GM18951 (cell line): ENCODE data around the gene EEFSEC.

ENCODE experiments used
- POLR2A ChIP-seq: IDR thresholded peaks from 4 replicates; pipeline ENCODE4 v1.6.1; 2011; ENCODE audit warnings: mild to moderate bottlenecking; ENCODE audit not compliant: insufficient read length, insufficient read depth; ENCODE audit errors: extremely low read depth
- in situ Hi-C: fragments of 300-500 bp; cut with MboI; formaldehyde crosslinking; loops from one replicate; pipeline ENCODE4 v1.12.0; 2022; ENCODE audit warnings: low sequenced_read_pairs, mixed read lengths, inconsistent platforms; ENCODE audit not compliant: unreplicated experiment

EEFSEC gene

DNA sequence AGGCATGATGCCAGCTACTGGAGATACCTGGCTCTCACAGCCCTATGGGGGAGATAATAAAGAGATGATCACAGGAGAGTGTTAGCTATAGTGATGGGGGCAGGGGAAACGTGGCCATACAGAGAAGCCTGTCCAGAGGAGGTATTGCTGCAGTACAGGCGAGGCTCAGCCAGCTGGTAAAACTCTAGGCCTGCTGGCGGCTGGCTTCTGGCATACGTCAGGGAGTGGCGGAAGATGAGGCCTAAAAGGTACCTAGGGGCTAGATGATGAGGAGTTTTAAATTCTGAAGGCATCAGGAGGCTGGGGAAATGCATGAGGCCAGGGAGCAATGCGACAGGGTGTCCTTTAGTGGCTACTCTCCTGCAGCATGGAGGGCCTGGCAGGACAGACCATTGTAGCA is 110.7 kb downstream of the EEFSEC start:
- in situ Hi-C loops, result no loop called here
- no peak for TF ChIP-seq POLR2A

- in situ Hi-C loops, result no loop called here
- TF ChIP-seq POLR2A, result no peak
Measured at GRCh38 chr3:128266453-128266852, 113.2 kb downstream of the EEFSEC start.

GRCh38 chr3:128267541-128267940 is 114.3 kb downstream of the EEFSEC start:
- in situ Hi-C loops, result no loop called here
- TF ChIP-seq POLR2A, result no peak

DNA sequence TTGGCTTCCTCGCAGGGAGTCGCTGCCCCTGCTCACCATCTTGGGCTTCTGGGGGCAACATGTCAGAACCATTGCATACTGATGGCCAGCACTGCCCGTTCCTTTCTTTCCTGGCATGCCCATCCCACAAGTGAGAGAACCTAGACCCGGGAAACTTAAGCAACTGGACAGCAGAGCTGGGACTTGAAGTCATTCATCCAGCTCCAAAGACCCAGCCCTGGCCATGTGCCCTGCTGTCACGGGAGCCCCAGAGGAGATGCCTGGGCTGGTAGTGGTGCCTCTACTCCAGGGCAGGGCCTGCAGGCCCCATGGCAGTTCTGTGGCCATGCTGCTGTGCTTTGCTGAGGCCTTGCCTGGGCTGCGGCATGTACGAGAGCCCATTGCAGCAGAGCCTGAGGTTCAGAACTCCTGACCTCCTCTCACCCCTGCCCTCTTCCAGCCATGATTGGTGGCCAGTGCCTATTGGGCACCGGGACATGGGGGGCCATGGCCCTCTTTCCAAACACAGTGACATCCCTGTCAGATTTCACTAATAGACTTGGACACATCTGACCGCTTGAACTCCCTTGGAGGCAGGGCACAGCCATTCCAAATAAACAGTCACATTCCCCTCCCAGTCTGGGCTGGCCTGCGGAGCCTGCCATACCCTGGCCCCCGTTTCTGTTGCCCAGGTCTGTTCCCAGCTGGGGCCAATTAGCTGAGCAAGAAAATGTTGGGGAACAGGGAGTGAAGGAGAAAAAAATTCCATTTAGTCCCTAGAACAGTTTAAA is 115.9 kb downstream of the EEFSEC start:
- TF ChIP-seq POLR2A, result no peak
- in situ Hi-C loops, result no loop called here

GRCh38 chr3:128269796-128270195 is 116.5 kb downstream of the EEFSEC start:
- in situ Hi-C loops, result no loop called here
- no peak for TF ChIP-seq POLR2A

DNA sequence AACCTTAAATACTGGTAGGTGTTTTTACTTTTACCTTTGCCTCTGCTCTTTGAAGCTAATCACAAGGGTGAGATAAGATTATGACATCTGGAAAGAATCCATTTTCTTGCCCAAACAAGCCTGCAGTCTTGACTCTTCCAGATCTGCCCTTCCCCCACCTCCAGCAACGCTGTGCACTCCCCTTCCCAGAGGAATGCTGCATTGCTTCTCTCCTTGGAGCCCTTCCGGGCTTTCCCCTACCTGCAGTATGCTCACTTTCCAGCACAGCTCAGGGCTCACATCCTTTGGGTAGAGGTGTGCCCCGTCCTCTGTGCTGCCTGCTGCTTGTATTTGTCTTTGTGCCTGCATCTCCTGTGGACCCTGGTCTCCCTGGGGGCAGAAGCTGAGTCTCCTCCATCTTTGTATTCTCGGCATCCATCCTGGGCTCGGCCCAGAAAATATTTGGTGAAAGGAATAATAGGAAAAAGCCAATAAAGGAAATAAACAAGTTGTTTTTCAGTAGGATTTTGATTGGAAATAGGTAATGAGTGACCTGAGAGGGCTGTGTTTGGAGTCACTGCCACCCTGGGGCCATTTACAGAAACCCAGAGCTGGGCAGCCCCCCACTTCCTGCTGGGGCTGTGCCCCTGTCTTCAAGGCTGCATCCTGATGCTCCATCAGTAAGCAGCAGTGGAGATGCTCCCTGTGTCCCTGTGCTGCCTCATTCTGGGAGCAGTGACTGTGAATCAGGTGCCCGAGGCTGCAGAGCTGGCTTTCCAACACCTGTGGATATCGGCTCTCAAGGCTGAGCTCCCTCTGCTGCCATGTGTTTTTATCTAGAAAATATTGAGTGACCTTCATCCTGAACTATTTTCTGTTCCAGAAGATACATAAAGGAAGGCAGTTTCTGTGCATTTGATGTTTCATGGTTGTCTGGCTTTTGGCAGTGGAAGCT is 117.5 kb downstream of the EEFSEC start:
- TF ChIP-seq POLR2A, result no peak
- in situ Hi-C loops, result no loop called here

- in situ Hi-C loops, result no loop called here
- no peak for TF ChIP-seq POLR2A
Measured at GRCh38 chr3:128271536-128272332, 118.5 kb downstream of the EEFSEC start.

DNA sequence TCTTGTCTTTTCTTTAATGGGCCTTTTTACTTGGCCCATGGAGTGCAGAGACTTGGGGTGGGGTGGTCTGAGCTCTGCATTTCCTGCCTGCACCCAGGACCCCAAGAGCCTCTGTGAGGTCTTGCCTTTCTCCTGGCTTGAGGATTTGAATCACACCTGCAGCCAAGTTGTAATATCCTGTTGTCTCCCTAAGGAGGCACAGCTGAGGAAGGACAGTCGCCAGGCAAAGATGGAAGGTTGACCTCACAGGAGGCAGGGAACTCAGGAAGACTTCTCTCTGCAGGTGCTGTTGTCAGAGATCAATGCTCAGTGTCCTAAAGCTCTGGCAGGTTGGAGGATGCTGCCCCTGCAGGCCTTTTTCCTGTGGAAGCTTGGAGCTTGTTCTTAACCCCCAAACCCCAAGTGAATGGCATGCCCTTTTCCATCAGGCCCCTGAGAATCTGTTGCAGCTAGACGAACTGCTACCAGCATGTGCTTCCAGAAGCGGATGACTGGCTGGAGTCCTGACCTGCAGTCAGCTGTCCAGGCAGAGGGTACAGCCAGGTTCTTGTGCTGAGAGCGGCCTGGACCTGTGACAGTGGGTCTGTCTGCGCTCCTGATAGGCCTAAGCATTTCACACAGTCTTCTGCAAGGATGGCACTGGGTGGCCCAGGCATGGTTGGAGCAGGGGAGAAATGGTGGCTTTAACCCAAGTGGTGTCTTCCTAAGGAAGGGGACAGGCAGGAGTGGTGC is 120.0 kb downstream of the EEFSEC start:
- in situ Hi-C loops, result no loop called here
- TF ChIP-seq POLR2A, result no peak

- in situ Hi-C loops, result no loop called here
- TF ChIP-seq POLR2A, result no peak
Measured at GRCh38 chr3:128273841-128274573, 120.7 kb downstream of the EEFSEC start.

DNA sequence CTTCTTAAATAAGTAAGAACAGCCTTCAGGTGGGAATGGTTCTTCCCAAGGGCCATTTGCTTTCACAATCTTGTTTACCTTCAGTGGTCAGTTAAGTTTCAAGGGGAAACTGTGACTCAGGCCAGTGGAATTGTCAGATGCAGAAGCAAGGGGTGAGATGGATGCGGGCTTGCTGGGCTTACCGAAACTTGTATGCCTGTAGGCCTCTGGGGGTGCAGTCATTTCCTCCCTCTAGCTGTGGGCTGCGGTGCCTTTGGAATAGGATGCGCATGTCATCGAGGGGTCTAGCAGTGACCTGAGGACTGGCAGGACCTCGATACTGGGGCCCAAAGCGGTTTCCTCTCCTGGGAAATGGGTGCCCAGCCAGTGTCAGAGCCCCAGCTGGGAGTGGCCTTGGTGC is 121.6 kb downstream of the EEFSEC start:
- in situ Hi-C loops, result no loop called here
- TF ChIP-seq POLR2A, result no peak

DNA sequence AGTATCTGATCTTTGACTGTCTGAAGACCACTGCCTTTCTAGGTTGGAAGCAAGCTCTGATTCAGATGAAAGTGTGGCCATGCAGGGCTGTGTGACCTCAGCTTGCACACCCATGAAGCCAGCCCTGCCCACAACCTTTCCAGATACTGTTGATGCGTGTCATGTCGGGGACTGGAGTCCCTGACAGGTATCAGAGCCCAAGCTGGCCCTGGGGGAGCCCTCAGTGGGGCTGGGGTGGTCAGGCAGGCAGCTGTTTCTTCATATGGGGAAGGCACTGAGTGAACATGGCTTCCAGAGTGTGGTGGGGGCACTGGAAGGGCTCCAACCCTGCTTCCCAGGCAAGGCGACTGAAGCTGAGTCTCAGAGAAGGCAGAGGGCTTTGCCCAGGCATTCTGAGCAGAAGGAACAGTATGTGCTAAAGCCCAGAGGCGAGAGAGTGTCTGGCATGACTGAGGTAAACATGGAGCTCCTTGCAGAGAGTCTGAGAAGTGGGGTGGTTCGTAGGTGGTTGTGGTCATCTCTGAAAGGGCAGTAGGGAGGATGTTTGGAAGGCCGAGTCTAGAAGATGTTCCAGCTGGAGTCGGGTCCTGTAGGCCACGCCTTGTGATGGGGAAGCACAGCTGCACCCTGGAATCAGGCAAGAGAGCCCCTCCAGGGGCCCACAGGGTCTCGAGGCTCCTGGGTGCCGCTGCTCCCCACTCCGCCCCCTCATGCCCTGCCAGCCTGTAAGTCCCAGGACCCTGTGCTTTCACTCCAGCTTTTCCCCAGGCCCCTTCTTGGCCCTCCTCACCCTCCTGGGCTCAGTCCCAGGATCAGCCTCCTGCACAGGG is 122.2 kb downstream of the EEFSEC start:
- TF ChIP-seq POLR2A, result no peak
- in situ Hi-C loops, result no loop called here

DNA sequence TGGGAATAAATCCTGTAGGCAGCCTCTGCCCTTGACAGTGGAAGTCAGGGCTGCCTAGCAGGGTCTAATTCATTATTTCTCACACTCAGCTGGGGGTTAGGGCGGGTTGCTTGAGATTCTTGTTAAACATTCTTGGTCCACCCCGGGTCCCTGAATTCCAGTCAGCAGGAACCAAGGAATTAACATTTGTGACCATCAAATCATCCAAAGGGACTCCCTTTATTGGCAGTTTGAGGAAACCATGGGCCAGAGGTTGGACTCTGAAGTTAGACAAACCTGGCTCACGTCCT is 122.8 kb downstream of the EEFSEC start:
- TF ChIP-seq POLR2A, result no peak
- in situ Hi-C loops, result no loop called here
